Measurements from ENCODE around the gene LCN6.

- TF ChIP-seq CTCF (IDR thresholded peaks at IDR 0.05) (no peak), POLR2A (IDR thresholded peaks at IDR 0.05) (no peak)
Observed at GRCh38 chr9:136739509-136739908, 8.8 kb downstream of the LCN6 start.
